ENCODE data around the gene KIAA1958.

The KIAA1958 gene

GRCh38 chr9:112516769-112517168 is 30.1 kb downstream of the KIAA1958 start:
- Histone ChIP-seq H3K9me3 (peaks cover 4% of the 10 kb centered on the region; the same call in 1 of the 2 replicates), H3K9ac (no peak overlapping the region), H4K20me1 (peaks cover 26% of the 10 kb centered on the region), H3K4me3 (no peak overlapping the region), H3K4me2 (no peak overlapping the region), H3K27ac (no peak overlapping the region), H3K36me3 (no peaks in the 10 kb centered on the region), H3K27me3 (no peaks in the 10 kb centered on the region), H3K4me1 (no peaks in the 10 kb centered on the region)
- no peak for TF ChIP-seq Cebpa-rat (IDR thresholded peaks at IDR 0.05)

GRCh38 chr9:112520069-112520468 is 33.4 kb downstream of the KIAA1958 start:
- H3K4me2 ChIP-seq = no peak overlapping the region
- no peak for TF ChIP-seq Cebpa-rat (IDR thresholded peaks at IDR 0.05)

GRCh38 chr9:112520656-112521055 is 34.0 kb downstream of the KIAA1958 start:
- no peak for TF ChIP-seq Cebpa-rat (IDR thresholded peaks at IDR 0.05)
- Histone ChIP-seq H3K4me2 (no peak overlapping the region), H3K4me3 (no peak overlapping the region)

More at GRCh38 chr9:112520069-112520468, 33.4 kb downstream of the KIAA1958 start:
- Histone ChIP-seq H3K4me1 (no peaks in the 10 kb centered on the region), H3K9ac (no peak overlapping the region), H3K4me3 (no peak overlapping the region), H3K9me3 (peaks cover 4% of the 10 kb centered on the region), H3K36me3 (0 out of 2 replicates have a peak, but pooled peaks cover 4% of the 10 kb centered on the region), H3K27me3 (no peaks in the 10 kb centered on the region), H4K20me1 (peaks cover 42% of the 10 kb centered on the region), H3K27ac (no peak overlapping the region)

GRCh38 chr9:112526973-112527372 is 40.3 kb downstream of the KIAA1958 start:
- Histone ChIP-seq H3K4me1 (no peaks in the 10 kb centered on the region), H3K27ac (no peak overlapping the region), H3K4me2 (no peak overlapping the region), H3K27me3 (no peaks in the 10 kb centered on the region), H3K9ac (no peak overlapping the region), H4K20me1 (peaks cover 51% of the 10 kb centered on the region), H3K36me3 (peaks cover 27% of the 10 kb centered on the region), H3K4me3 (no peak overlapping the region), H3K9me3 (peaks cover 22% of the 10 kb centered on the region)
- no peak for TF ChIP-seq Cebpa-rat (IDR thresholded peaks at IDR 0.05)

More at GRCh38 chr9:112520656-112521055, 34.0 kb downstream of the KIAA1958 start:
- Histone ChIP-seq H3K36me3 (0 out of 2 replicates have a peak, but pooled peaks cover 4% of the 10 kb centered on the region), H3K4me1 (no peaks in the 10 kb centered on the region), H3K9me3 (peaks cover 4% of the 10 kb centered on the region), H3K27me3 (no peaks in the 10 kb centered on the region), H3K9ac (no peak overlapping the region), H4K20me1 (peaks cover 48% of the 10 kb centered on the region), H3K27ac (no peak overlapping the region)

GRCh38 chr9:112527959-112528358 is 41.3 kb downstream of the KIAA1958 start:
- Histone ChIP-seq H3K4me2 (no peak overlapping the region), H3K4me1 (no peaks in the 10 kb centered on the region), H3K27ac (no peak overlapping the region), H3K27me3 (no peaks in the 10 kb centered on the region), H3K4me3 (no peak overlapping the region), H3K36me3 (peaks cover 27% of the 10 kb centered on the region), H3K9ac (no peak overlapping the region), H3K9me3 (peaks cover 28% of the 10 kb centered on the region), H4K20me1 (peaks cover 51% of the 10 kb centered on the region)
- TF ChIP-seq Cebpa-rat (IDR thresholded peaks at IDR 0.05) = no peak

GRCh38 chr9:112529316-112529715 is 42.7 kb downstream of the KIAA1958 start:
- H3K9ac ChIP-seq = no peak overlapping the region
- H4K20me1 ChIP-seq = peaks cover 42% of the 10 kb centered on the region
- H3K4me2 ChIP-seq = no peak overlapping the region
- H3K36me3 ChIP-seq = peaks cover 39% of the 10 kb centered on the region
- H3K27ac ChIP-seq = no peak overlapping the region
- no peaks in the 10 kb centered on the region for H3K27me3 ChIP-seq
- peaks cover 28% of the 10 kb centered on the region for H3K9me3 ChIP-seq
- no peak overlapping the region for H3K4me3 ChIP-seq
- H3K4me1 ChIP-seq = no peaks in the 10 kb centered on the region
- TF ChIP-seq Cebpa-rat (IDR thresholded peaks at IDR 0.05) = no peak

- Histone ChIP-seq H3K36me3 (peaks cover 44% of the 10 kb centered on the region), H3K27me3 (no peaks in the 10 kb centered on the region)
- TF ChIP-seq Cebpa-rat (IDR thresholded peaks at IDR 0.05) = peak; percentile 96
Measured at GRCh38 chr9:112530751-112531205, 44.2 kb downstream of the KIAA1958 start.

GRCh38 chr9:112531666-112532282 is 45.1 kb downstream of the KIAA1958 start:
- Histone ChIP-seq H3K4me3 (no peak overlapping the region), H3K4me2 (no peak overlapping the region), H3K27me3 (no peaks in the 10 kb centered on the region), H3K27ac (no peak overlapping the region), H3K4me1 (peaks cover 5% of the 10 kb centered on the region; the same call in 1 of the 2 replicates), H3K9ac (no peak overlapping the region), H4K20me1 (peaks cover 20% of the 10 kb centered on the region), H3K9me3 (peaks cover 39% of the 10 kb centered on the region), H3K36me3 (peaks cover 47% of the 10 kb centered on the region)
- no peak for TF ChIP-seq Cebpa-rat (IDR thresholded peaks at IDR 0.05)

More at GRCh38 chr9:112530751-112531205, 44.2 kb downstream of the KIAA1958 start:
- H3K9ac ChIP-seq = no peak overlapping the region
- no peak overlapping the region for H3K4me2 ChIP-seq
- peaks cover 33% of the 10 kb centered on the region for H3K9me3 ChIP-seq
- H3K4me1 ChIP-seq = peaks cover 5% of the 10 kb centered on the region; the same call in 1 of the 2 replicates
- no peak overlapping the region for H3K4me3 ChIP-seq
- H4K20me1 ChIP-seq = peaks cover 28% of the 10 kb centered on the region
- H3K27ac ChIP-seq = no peak overlapping the region

- H3K9ac ChIP-seq = no peak overlapping the region
- no peak for TF ChIP-seq Cebpa-rat (IDR thresholded peaks at IDR 0.05)
- no peak overlapping the region for H3K4me3 ChIP-seq
- no peaks in the 10 kb centered on the region for H3K27me3 ChIP-seq
- H3K9me3 ChIP-seq = peaks cover 39% of the 10 kb centered on the region
- H3K4me1 ChIP-seq = peaks cover 5% of the 10 kb centered on the region; the same call in 1 of the 2 replicates
- H3K4me2 ChIP-seq = no peak overlapping the region
- peaks cover 13% of the 10 kb centered on the region for H4K20me1 ChIP-seq
- no peak overlapping the region for H3K27ac ChIP-seq
- peaks cover 50% of the 10 kb centered on the region for H3K36me3 ChIP-seq
Measured at GRCh38 chr9:112532427-112532826, 45.8 kb downstream of the KIAA1958 start.

GRCh38 chr9:112533660-112534059 is 47.0 kb downstream of the KIAA1958 start:
- no peak overlapping the region for H3K4me2 ChIP-seq
- no peaks in the 10 kb centered on the region for H3K27me3 ChIP-seq
- H4K20me1 ChIP-seq = peaks cover under 1% of the 10 kb centered on the region; the same call in 1 of the 2 replicates
- no peak for TF ChIP-seq Cebpa-rat (IDR thresholded peaks at IDR 0.05)
- no peak overlapping the region for H3K4me3 ChIP-seq
- H3K9ac ChIP-seq = no peak overlapping the region
- peaks cover 44% of the 10 kb centered on the region for H3K9me3 ChIP-seq
- no peak overlapping the region for H3K27ac ChIP-seq
- peaks cover 5% of the 10 kb centered on the region; the same call in 1 of the 2 replicates for H3K4me1 ChIP-seq
- H3K36me3 ChIP-seq = peaks cover 40% of the 10 kb centered on the region

Data from BLaER1 (cell line).